ENCODE results near the gene MYH7. TPM values are rescaled to one million over a fixed set of nuclear protein-coding genes. Genes with fewer than 3 reads are reported as not detected.
"Not testable (repeated sequence)": the region's sequence is repeated elsewhere in the genome, so short reads cannot be mapped to it uniquely, and the experiment has no call there.

Gene MYH7
- total RNA-seq, 5 donors from 2014 or later (not counting 1 experiment from before 2014, with no cell fraction given): not detected

DNA sequence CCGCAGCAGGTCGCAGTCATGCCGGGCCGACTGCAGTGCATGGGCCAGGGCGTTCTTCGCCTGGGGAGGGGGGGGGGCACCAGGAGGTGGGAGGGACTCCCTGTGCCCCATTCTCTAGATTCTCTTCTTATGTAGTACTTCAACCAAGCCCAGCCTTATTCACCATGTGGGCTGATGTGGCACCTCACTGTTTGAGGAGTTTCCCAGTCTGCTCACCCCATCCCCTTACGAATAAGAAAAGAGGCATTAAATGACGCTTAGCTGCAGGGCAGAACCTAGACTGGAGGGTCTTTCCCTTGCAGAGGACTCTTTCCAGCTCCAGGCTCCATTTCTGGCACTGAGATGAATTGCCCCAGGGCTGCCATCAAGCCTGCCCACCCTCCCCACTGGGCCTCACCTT is 46.5 kb downstream of the MYH7 start:
- H3K27ac ChIP-seq (ENCODE audit: low read length): no peak overlapping the region
- H3K27me3 ChIP-seq (replicated peaks in 1 of 2; ENCODE audit: control insufficient read depth in 2 of 2, extremely low read depth in 1 of 2, insufficient read depth in 2 of 2, low read length in 1 of 2): peaks cover 0 to 23% of the 10 kb centered on the region in 2 experiments
- ATAC-seq (replicated peaks in 1 of 4) (no peak), DNase-seq (no peak)
- H3K27ac Mint-ChIP-seq: no peak overlapping the region
- POLR2A ChIA-PET: no interaction called here
- no peak overlapping the region for H3K4me3 Mint-ChIP-seq
- no peaks in the 10 kb centered on the region for H3K36me3 Mint-ChIP-seq
- no peaks in the 10 kb centered on the region for H3K36me3 ChIP-seq (ENCODE audit: control insufficient read depth in 2 of 2, extremely low read depth in 1 of 2, insufficient read depth in 1 of 2, low read length in 1 of 2)
- H3K27me3 Mint-ChIP-seq: peaks cover 16 to 17% of the 10 kb centered on the region in 2 donors
- H3K4me1 Mint-ChIP-seq: no peaks in the 10 kb centered on the region
- CTCF ChIA-PET: interaction anchor here in 1 of 2 donors (0.9 kb wide), 1 partner anchor 10 kb away, joined by 3 read pairs; no protein-coding TSS in a partner anchor
- WGBS (ENCODE audit: insufficient coverage): no CpG with 5 or more reads among the region's 8 CpGs
- H3K4me3 ChIP-seq (ENCODE audit: control insufficient read depth in 1 of 2, extremely low read depth in 1 of 2, low read length in 1 of 2): no peak overlapping the region
- no peaks in the 10 kb centered on the region for H3K9me3 Mint-ChIP-seq
- no peaks in the 10 kb centered on the region for H3K9me3 ChIP-seq
- H3K4me1 ChIP-seq (ENCODE audit: control insufficient read depth in 1 of 2, extremely low read depth in 1 of 2, insufficient read depth in 2 of 2, low read length in 2 of 2): no peaks in the 10 kb centered on the region

GRCh38 chr14:23387916-23388882 is 47.3 kb downstream of the MYH7 start:
- WGBS (ENCODE audit: insufficient coverage): 73% methylated on average over 14 of the region's 26 CpGs
- H3K4me1 ChIP-seq (ENCODE audit: control insufficient read depth in 1 of 2, extremely low read depth in 1 of 2, insufficient read depth in 2 of 2, low read length in 2 of 2): no peaks in the 10 kb centered on the region
- H3K36me3 ChIP-seq (ENCODE audit: control insufficient read depth in 2 of 2, extremely low read depth in 1 of 2, insufficient read depth in 1 of 2, low read length in 1 of 2): no peaks in the 10 kb centered on the region
- Mint-ChIP-seq H3K9me3 (no peaks in the 10 kb centered on the region), H3K27me3 (peaks cover 14 to 16% of the 10 kb centered on the region in 2 donors), H3K27ac (no peak overlapping the region), H3K4me1 (no peaks in the 10 kb centered on the region), H3K4me3 (no peak overlapping the region), H3K36me3 (no peaks in the 10 kb centered on the region)
- POLR2A ChIA-PET: no interaction called here
- no peak overlapping the region for H3K4me3 ChIP-seq (ENCODE audit: control insufficient read depth in 1 of 2, extremely low read depth in 1 of 2, low read length in 1 of 2)
- DNase-seq (no peak), ATAC-seq (replicated peaks in 1 of 4) (no peak)
- H3K27ac ChIP-seq (ENCODE audit: low read length): no peak overlapping the region
- H3K27me3 ChIP-seq (replicated peaks in 1 of 2; ENCODE audit: control insufficient read depth in 2 of 2, extremely low read depth in 1 of 2, insufficient read depth in 2 of 2, low read length in 1 of 2): peaks cover 0 to 23% of the 10 kb centered on the region in 2 experiments
- no peaks in the 10 kb centered on the region for H3K9me3 ChIP-seq
- CTCF ChIA-PET: interaction anchor here in 1 of 2 donors (0.9 kb wide), 1 partner anchor 9 kb away, joined by 3 read pairs; no protein-coding TSS in a partner anchor

GRCh38 chr14:23386999-23387398 is 48.5 kb downstream of the MYH7 start:
- H3K4me1 ChIP-seq (ENCODE audit: control insufficient read depth in 1 of 2, extremely low read depth in 1 of 2, insufficient read depth in 2 of 2, low read length in 2 of 2): no peaks in the 10 kb centered on the region
- DNase-seq: no peak
- ChIA-PET POLR2A (no interaction called here), CTCF (no interaction called here)
- H3K9me3 ChIP-seq: no peaks in the 10 kb centered on the region
- no peaks in the 10 kb centered on the region for H3K36me3 ChIP-seq (ENCODE audit: control insufficient read depth in 2 of 2, extremely low read depth in 1 of 2, insufficient read depth in 1 of 2, low read length in 1 of 2)
- no peak overlapping the region for H3K27ac ChIP-seq (ENCODE audit: low read length)
- H3K27me3 ChIP-seq (replicated peaks in 1 of 2; ENCODE audit: control insufficient read depth in 2 of 2, extremely low read depth in 1 of 2, insufficient read depth in 2 of 2, low read length in 1 of 2): peaks cover 0 to 31% of the 10 kb centered on the region in 2 experiments
- no peak for ATAC-seq (replicated peaks in 1 of 4)
- no peak overlapping the region for H3K4me3 Mint-ChIP-seq
- no peak overlapping the region for H3K4me3 ChIP-seq (ENCODE audit: control insufficient read depth in 1 of 2, extremely low read depth in 1 of 2, low read length in 1 of 2)
- H3K27ac Mint-ChIP-seq: no peak overlapping the region
- no peaks in the 10 kb centered on the region for H3K36me3 Mint-ChIP-seq
- H3K27me3 Mint-ChIP-seq: peaks cover 21 to 22% of the 10 kb centered on the region in 2 donors
- H3K9me3 Mint-ChIP-seq: no peaks in the 10 kb centered on the region
- H3K4me1 Mint-ChIP-seq: no peaks in the 10 kb centered on the region
- WGBS (ENCODE audit: insufficient coverage): no CpG with 5 or more reads among the region's 1 CpG

DNA sequence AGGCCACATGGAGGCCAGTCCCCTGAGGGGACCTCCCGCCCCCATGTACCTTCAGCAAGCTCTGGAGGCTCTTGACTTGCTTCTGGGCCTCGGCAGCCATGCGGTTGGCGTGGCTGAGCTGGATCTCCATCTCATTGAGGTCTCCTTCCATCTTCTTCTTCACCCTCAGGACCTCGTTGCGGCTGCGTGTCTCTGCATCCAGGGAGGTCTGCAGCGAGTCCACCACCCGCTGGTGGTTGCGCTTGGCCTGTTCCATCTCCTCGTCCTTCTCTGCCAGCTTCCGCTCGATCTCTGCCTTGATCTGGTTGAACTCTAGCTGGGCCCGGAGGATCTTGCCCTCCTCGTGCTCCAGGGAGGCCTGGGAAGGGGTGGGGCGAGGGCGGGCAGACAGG is 49.2 kb downstream of the MYH7 start:
- H3K27ac Mint-ChIP-seq; H3K4me3 ChIP-seq (ENCODE audit: control insufficient read depth in 1 of 2, extremely low read depth in 1 of 2, low read length in 1 of 2); H3K9me3 ChIP-seq; H3K4me1 Mint-ChIP-seq; H3K36me3 Mint-ChIP-seq; DNase-seq; ATAC-seq (replicated peaks in 1 of 4); H3K9me3 Mint-ChIP-seq; CTCF ChIA-PET; POLR2A ChIA-PET; H3K27ac ChIP-seq (ENCODE audit: low read length); H3K4me1 ChIP-seq (ENCODE audit: control insufficient read depth in 1 of 2, extremely low read depth in 1 of 2, insufficient read depth in 2 of 2, low read length in 2 of 2); H3K36me3 ChIP-seq (ENCODE audit: control insufficient read depth in 2 of 2, extremely low read depth in 1 of 2, insufficient read depth in 1 of 2, low read length in 1 of 2); H3K4me3 Mint-ChIP-seq: not testable (repeated sequence)
- peaks cover 22 to 24% of the 10 kb centered on the region in 2 donors for H3K27me3 Mint-ChIP-seq
- H3K27me3 ChIP-seq (replicated peaks in 1 of 2; ENCODE audit: control insufficient read depth in 2 of 2, extremely low read depth in 1 of 2, insufficient read depth in 2 of 2, low read length in 1 of 2): peaks cover 0 to 36% of the 10 kb centered on the region in 2 experiments
- WGBS (ENCODE audit: insufficient coverage): 60% methylated on average over 2 of the region's 17 CpGs

DNA sequence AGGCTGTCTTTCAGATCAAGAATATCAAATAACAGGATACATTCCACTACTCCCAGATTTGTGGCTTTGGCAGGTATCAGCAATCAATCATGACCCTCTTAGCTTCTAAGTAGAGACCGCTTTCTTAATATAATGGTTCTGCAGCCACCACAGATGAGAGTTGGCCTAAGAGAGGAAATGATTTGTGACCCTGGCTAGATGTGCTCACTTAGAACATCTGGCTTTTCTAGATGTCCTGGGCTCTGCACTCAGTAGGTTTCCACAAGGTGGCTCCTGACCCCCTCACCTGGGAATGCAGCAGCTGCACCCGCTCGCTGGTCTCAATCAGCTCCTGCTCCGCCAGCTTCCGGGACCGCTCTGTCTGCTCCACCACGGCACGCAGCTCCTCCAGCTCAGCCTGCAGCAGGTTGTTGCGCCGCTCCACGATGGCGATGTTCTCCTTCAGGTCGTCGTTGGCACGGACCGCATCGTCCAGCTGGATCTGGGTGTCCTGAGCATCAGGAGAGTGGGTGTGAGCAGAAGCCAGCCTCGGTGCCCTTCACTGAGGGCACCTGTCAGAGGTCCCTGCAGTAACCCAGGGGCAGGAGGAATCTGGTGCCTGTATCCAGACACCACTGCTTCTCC is 49.7 kb downstream of the MYH7 start:
- DNase-seq (no peak), ATAC-seq (replicated peaks in 1 of 4) (no peak)
- WGBS (ENCODE audit: insufficient coverage): 91% methylated on average over 17 of the region's 18 CpGs
- no peaks in the 10 kb centered on the region for H3K9me3 ChIP-seq
- no peaks in the 10 kb centered on the region for H3K4me1 Mint-ChIP-seq
- peaks cover 0 to 41% of the 10 kb centered on the region in 2 experiments for H3K27me3 ChIP-seq (replicated peaks in 1 of 2; ENCODE audit: control insufficient read depth in 2 of 2, extremely low read depth in 1 of 2, insufficient read depth in 2 of 2, low read length in 1 of 2)
- no peak overlapping the region for H3K27ac Mint-ChIP-seq
- H3K36me3 ChIP-seq (ENCODE audit: control insufficient read depth in 2 of 2, extremely low read depth in 1 of 2, insufficient read depth in 1 of 2, low read length in 1 of 2): no peaks in the 10 kb centered on the region
- no peak overlapping the region for H3K27ac ChIP-seq (ENCODE audit: low read length)
- no peaks in the 10 kb centered on the region for H3K9me3 Mint-ChIP-seq
- no peak overlapping the region for H3K4me3 Mint-ChIP-seq
- no peaks in the 10 kb centered on the region for H3K36me3 Mint-ChIP-seq
- H3K27me3 Mint-ChIP-seq: peaks cover 22 to 29% of the 10 kb centered on the region in 2 donors
- H3K4me3 ChIP-seq (ENCODE audit: control insufficient read depth in 1 of 2, extremely low read depth in 1 of 2, low read length in 1 of 2): no peak overlapping the region
- ChIA-PET POLR2A (interaction anchor here in 1 of 2 donors (0.7 kb wide), 1 partner anchor 66 kb away, joined by 3 read pairs; no protein-coding TSS in a partner anchor), CTCF (no interaction called here)
- H3K4me1 ChIP-seq (ENCODE audit: control insufficient read depth in 1 of 2, extremely low read depth in 1 of 2, insufficient read depth in 2 of 2, low read length in 2 of 2): no peaks in the 10 kb centered on the region

DNA sequence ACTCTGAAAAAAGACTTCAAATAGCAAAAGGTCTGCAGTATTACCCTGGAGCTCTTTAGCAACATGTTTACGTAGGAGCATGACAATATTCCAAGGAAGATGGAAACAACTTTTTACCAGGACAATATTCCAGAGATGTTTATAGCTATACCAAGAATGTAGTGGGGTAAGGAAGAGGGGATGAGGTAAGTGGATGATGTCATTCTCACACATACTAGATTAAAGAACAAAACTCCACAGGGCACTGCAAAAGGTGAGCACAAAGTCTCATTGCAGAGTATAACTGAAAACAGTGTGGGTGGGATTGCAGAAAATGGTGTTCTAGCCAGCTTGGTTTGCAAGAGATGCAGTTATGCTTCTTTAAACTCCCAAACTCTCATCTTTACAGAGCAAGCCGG is 50.2 kb downstream of the MYH7 start:
- no peak overlapping the region for H3K27ac ChIP-seq (ENCODE audit: low read length)
- Mint-ChIP-seq H3K27me3 (peaks cover 22 to 30% of the 10 kb centered on the region in 2 donors), H3K9me3 (no peaks in the 10 kb centered on the region), H3K27ac (no peak overlapping the region), H3K36me3 (no peaks in the 10 kb centered on the region), H3K4me3 (no peak overlapping the region), H3K4me1 (no peaks in the 10 kb centered on the region)
- no peaks in the 10 kb centered on the region for H3K36me3 ChIP-seq (ENCODE audit: control insufficient read depth in 2 of 2, extremely low read depth in 1 of 2, insufficient read depth in 1 of 2, low read length in 1 of 2)
- no peaks in the 10 kb centered on the region for H3K4me1 ChIP-seq (ENCODE audit: control insufficient read depth in 1 of 2, extremely low read depth in 1 of 2, insufficient read depth in 2 of 2, low read length in 2 of 2)
- H3K9me3 ChIP-seq: no peaks in the 10 kb centered on the region
- DNase-seq (no peak), ATAC-seq (replicated peaks in 1 of 4) (no peak)
- WGBS (ENCODE audit: insufficient coverage): 80% methylated on average over 1 of the region's 2 CpGs
- no peak overlapping the region for H3K4me3 ChIP-seq (ENCODE audit: control insufficient read depth in 1 of 2, extremely low read depth in 1 of 2, low read length in 1 of 2)
- ChIA-PET CTCF (no interaction called here), POLR2A (interaction anchor here in 1 of 2 donors (0.7 kb wide), 1 partner anchor 67 kb away, joined by 3 read pairs; no protein-coding TSS in a partner anchor)
- peaks cover 0 to 44% of the 10 kb centered on the region in 2 experiments for H3K27me3 ChIP-seq (replicated peaks in 1 of 2; ENCODE audit: control insufficient read depth in 2 of 2, extremely low read depth in 1 of 2, insufficient read depth in 2 of 2, low read length in 1 of 2)

Data from T-cell (primary cell).